H9 (cell line): ENCODE results near the gene HAND1. TPM values are rescaled to one million over a fixed set of nuclear protein-coding genes. Genes with fewer than 3 reads are reported as not detected.

ENCODE experiments used
- DNase-seq: peaks from one replicate; pipeline ENCODE4 v3.0.0-alpha.2; 2017
- H2AFZ ChIP-seq: one replicate; pipeline ENCODE4 v1.6.1; 2013; ENCODE audit warnings: mild to moderate bottlenecking, low read length, control low read depth, moderate library complexity
- H2AK5ac ChIP-seq: 2 replicates; pipeline ENCODE4 v1.6.1; 2013; ENCODE audit warnings: low read length, control low read depth, mixed read lengths; ENCODE audit not compliant: insufficient read length
- H2BK120ac ChIP-seq: one replicate; pipeline ENCODE4 v1.6.1; 2013; ENCODE audit warnings: low read depth, mild to moderate bottlenecking, low read length, control low read depth, inconsistent platforms; ENCODE audit not compliant: poor library complexity, severe bottlenecking
- H2BK12ac ChIP-seq: 2 replicates; pipeline ENCODE4 v1.6.1; 2013; ENCODE audit warnings: low read length, control low read depth, mixed read lengths, low read depth; ENCODE audit not compliant: insufficient read length
- H2BK15ac ChIP-seq: 2 replicates; pipeline ENCODE4 v1.6.1; 2013; ENCODE audit warnings: low read depth, low read length, control low read depth
- H2BK20ac ChIP-seq: one replicate; pipeline ENCODE4 v1.6.1; 2013; ENCODE audit warnings: low read depth, mild to moderate bottlenecking, low read length, control low read depth, inconsistent platforms; ENCODE audit not compliant: poor library complexity, severe bottlenecking
- H2BK5ac ChIP-seq: 2 replicates; pipeline ENCODE4 v1.6.1; 2013; ENCODE audit warnings: low read length, control low read depth, mixed read lengths; ENCODE audit not compliant: insufficient read length
- H3K14ac ChIP-seq: 2 replicates; pipeline ENCODE4 v1.6.1; 2013; ENCODE audit warnings: low read length, control low read depth; ENCODE audit not compliant: insufficient read depth
- H3K18ac ChIP-seq: 2 replicates; pipeline ENCODE4 v1.6.1; 2013; ENCODE audit warnings: low read depth, mild to moderate bottlenecking, mixed read lengths, low read length, control low read depth; ENCODE audit not compliant: insufficient read length
- H3K23ac ChIP-seq: 2 replicates; pipeline ENCODE4 v1.6.1; 2013; ENCODE audit warnings: low read length, control low read depth, mixed read lengths, low read depth; ENCODE audit not compliant: insufficient read length
- H3K23me2 ChIP-seq: 2 replicates; pipeline ENCODE4 v1.6.1; 2013; ENCODE audit warnings: low read depth, mild to moderate bottlenecking, mixed read lengths, low read length, control low read depth; ENCODE audit not compliant: insufficient read length, poor library complexity, severe bottlenecking
- H3K27ac ChIP-seq: 2 replicates; pipeline ENCODE4 v1.5.1; 2013; ENCODE audit warnings: low read length, control low read depth, mixed read lengths, low read depth; ENCODE audit not compliant: insufficient read length
- H3K27me3 ChIP-seq: 2 replicates; pipeline ENCODE4 v1.6.1; 2013; ENCODE audit warnings: low read length, control low read depth, inconsistent platforms; ENCODE audit not compliant: insufficient read depth
- H3K4ac ChIP-seq: 2 replicates; pipeline ENCODE4 v1.6.1; 2013; ENCODE audit warnings: low read depth, mild to moderate bottlenecking, control low read depth, inconsistent platforms, low read length, moderate library complexity
- H3K4me1 ChIP-seq: 2 replicates; pipeline ENCODE4 v1.6.1; 2013; ENCODE audit warnings: low read length, control low read depth, inconsistent platforms; ENCODE audit not compliant: insufficient read depth
- H3K4me2 ChIP-seq: 2 replicates; pipeline ENCODE4 v1.6.1; 2013; ENCODE audit warnings: low read length, control low read depth, mixed read lengths; ENCODE audit not compliant: insufficient read length, insufficient read depth
- H3K56ac ChIP-seq: 2 replicates; pipeline ENCODE4 v1.6.1; 2013; ENCODE audit warnings: low read depth, mild to moderate bottlenecking, mixed read lengths, low read length, control low read depth; ENCODE audit not compliant: insufficient read length
- H3K79me1 ChIP-seq: 2 replicates; pipeline ENCODE4 v1.6.1; 2013; ENCODE audit warnings: low read depth, mild to moderate bottlenecking, moderate library complexity, low read length, control low read depth, inconsistent platforms; ENCODE audit not compliant: insufficient read depth, poor library complexity, severe bottlenecking
- H3K79me2 ChIP-seq: 2 replicates; pipeline ENCODE4 v1.6.1; 2013; ENCODE audit warnings: low read length, control low read depth, inconsistent platforms; ENCODE audit not compliant: insufficient read depth
- H3K9ac ChIP-seq: 2 replicates; pipeline ENCODE4 v1.6.1; 2013; ENCODE audit warnings: low read length, control low read depth, mixed read lengths; ENCODE audit not compliant: insufficient read length; ENCODE audit errors: extremely low read depth
- H3K9me3 ChIP-seq: one replicate; pipeline ENCODE4 v1.6.1; 2013; ENCODE audit warnings: low read depth, low read length, inconsistent platforms; ENCODE audit not compliant: control insufficient read depth
- H3T11ph ChIP-seq: one replicate; pipeline ENCODE4 v1.6.1; 2013; ENCODE audit warnings: mild to moderate bottlenecking, low read length, control low read depth, inconsistent platforms
- H4K20me1 ChIP-seq: one replicate; pipeline ENCODE4 v1.6.1; 2013; ENCODE audit not compliant: control insufficient read depth, insufficient read length, insufficient read depth
- H4K5ac ChIP-seq: 2 replicates; pipeline ENCODE4 v1.6.1; 2013; ENCODE audit warnings: low read depth, mild to moderate bottlenecking, mixed read lengths, low read length, control low read depth; ENCODE audit not compliant: insufficient read length
- H4K8ac ChIP-seq: replicated peaks from 2 replicates; pipeline ENCODE4 v1.6.1; 2013; ENCODE audit warnings: low read length, control low read depth, mixed read lengths, low read depth; ENCODE audit not compliant: insufficient read length
- H4K91ac ChIP-seq: 2 replicates; pipeline ENCODE4 v1.6.1; 2013; ENCODE audit warnings: low read depth, mild to moderate bottlenecking, moderate library complexity, mixed read lengths, low read length, control low read depth; ENCODE audit not compliant: insufficient read length
- H3K27ac Mint-ChIP-seq, 3 experiments: 2 replicates in 2 of 3; 3 replicates in 1 of 3; pipeline ENCODE4 v1.8.0; 2020 to 2021; ENCODE audit warnings: mixed read lengths in 3 of 3, mild to moderate bottlenecking in 1 of 3, moderate library complexity in 1 of 3
- H3K27me3 Mint-ChIP-seq: 2 replicates; pipeline ENCODE4 v1.8.0; 2021; ENCODE audit warnings: low read depth, mild to moderate bottlenecking, moderate library complexity, mixed read lengths
- H3K36me3 Mint-ChIP-seq, 3 experiments: 2 replicates in 2 of 3; 3 replicates in 1 of 3; pipeline ENCODE4 v1.8.0; 2020 to 2021; ENCODE audit warnings: low read depth in 3 of 3, mixed read lengths in 3 of 3; ENCODE audit not compliant: insufficient read depth in 1 of 3
- H3K4me1 Mint-ChIP-seq, 2 experiments: 2 replicates each; pipeline ENCODE4 v1.8.0; 2020; ENCODE audit warnings: mixed read lengths in 2 of 2
- H3K4me3 Mint-ChIP-seq, 2 experiments: 2 replicates in 1 of 2; 3 replicates in 1 of 2; pipeline ENCODE4 v1.8.0; 2020 to 2021; ENCODE audit warnings: mild to moderate bottlenecking in 2 of 2, mixed read lengths in 2 of 2, moderate library complexity in 1 of 2
- H3K9me3 Mint-ChIP-seq, 2 experiments: 2 replicates in 1 of 2; 3 replicates in 1 of 2; pipeline ENCODE4 v1.8.0; 2020; ENCODE audit warnings: mild to moderate bottlenecking in 2 of 2, mixed read lengths in 2 of 2, moderate library complexity in 1 of 2
- WGBS: extraction: QIAGEN DNeasy Blood & Tissue Kit; methylation state at CpG from one replicate; pipeline ENCODE4 v1.1.7; 2013; ENCODE audit warnings: missing lambda C conversion rate, low lambda C conversion rate, mixed read lengths; ENCODE audit not compliant: insufficient read length; ENCODE audit errors: extremely low coverage; 5-methylcytosine and 5-hydroxymethylcytosine counted together
- total RNA-seq: library from RNA; stranded (reverse); gene quantifications from 2 replicates; pipeline ENCODE4 v1.2.1, GENCODE V29; 2021
- TF ChIP-seq, protein P1 (sequence below): fragments of 200-600 bp; sonication (generic); conservative IDR thresholded peaks from 3 replicates; pipeline ENCODE4 v1.8.0; 2021; ENCODE audit warnings: antibody characterized with exemption, mild to moderate bottlenecking

HAND1 gene
- total RNA-seq, 1 experiment from 2014 or later, result not detected

DNA sequence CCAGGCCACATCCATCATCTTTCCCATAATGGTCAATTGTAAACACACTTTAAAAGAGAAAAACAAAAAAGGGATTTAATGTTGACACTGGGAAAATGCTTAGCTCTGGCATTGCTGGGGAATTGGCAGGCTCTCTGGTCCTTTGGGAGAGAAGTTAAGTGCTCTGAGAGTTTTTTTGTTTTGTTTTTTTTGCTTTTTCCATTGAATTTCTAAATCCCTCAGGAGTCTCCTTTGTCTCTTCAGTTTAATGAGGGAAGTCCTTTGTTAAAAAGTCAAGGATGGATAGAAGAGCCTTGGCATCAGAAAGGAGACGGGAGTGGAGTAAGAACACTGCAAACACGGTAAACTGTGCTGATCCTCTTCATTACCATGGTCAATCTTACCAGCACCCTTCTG, 7.1 kb upstream of the HAND1 start:
- Histone ChIP-seq H3K23ac (no peak overlapping the region), H3K9me3 (no peaks in the 10 kb centered on the region), H2AFZ (no peak overlapping the region), H2BK12ac (no peak overlapping the region), H3K79me2 (no peaks in the 10 kb centered on the region), H3T11ph (no peak overlapping the region), H3K4me1 (no peaks in the 10 kb centered on the region; the same call in none of the 2 replicates), H4K20me1 (peaks cover 2% of the 10 kb centered on the region), H3K27ac (no peak overlapping the region), H3K9ac (no peak overlapping the region), H3K79me1 (no peaks in the 10 kb centered on the region), H2BK15ac (no peak overlapping the region), H3K14ac (no peak overlapping the region), H3K27me3 (peaks cover 77% of the 10 kb centered on the region), H2BK20ac (no peak overlapping the region), H4K91ac (no peak overlapping the region), H3K18ac (no peak overlapping the region), H3K23me2 (no peaks in the 10 kb centered on the region), H4K8ac (no peak overlapping the region), H3K4ac (no peak overlapping the region), H3K56ac (no peak overlapping the region), H4K5ac (no peak overlapping the region), H3K4me2 (peak overlapping the region; percentile 41), H2BK5ac (no peak overlapping the region), H2AK5ac (no peak overlapping the region), H2BK120ac (no peak overlapping the region)
- peaks cover 0 to 2% of the 10 kb centered on the region in 2 experiments; a peak in 3 of 5 replicates for H3K9me3 Mint-ChIP-seq
- TF ChIP-seq, protein P1, sequence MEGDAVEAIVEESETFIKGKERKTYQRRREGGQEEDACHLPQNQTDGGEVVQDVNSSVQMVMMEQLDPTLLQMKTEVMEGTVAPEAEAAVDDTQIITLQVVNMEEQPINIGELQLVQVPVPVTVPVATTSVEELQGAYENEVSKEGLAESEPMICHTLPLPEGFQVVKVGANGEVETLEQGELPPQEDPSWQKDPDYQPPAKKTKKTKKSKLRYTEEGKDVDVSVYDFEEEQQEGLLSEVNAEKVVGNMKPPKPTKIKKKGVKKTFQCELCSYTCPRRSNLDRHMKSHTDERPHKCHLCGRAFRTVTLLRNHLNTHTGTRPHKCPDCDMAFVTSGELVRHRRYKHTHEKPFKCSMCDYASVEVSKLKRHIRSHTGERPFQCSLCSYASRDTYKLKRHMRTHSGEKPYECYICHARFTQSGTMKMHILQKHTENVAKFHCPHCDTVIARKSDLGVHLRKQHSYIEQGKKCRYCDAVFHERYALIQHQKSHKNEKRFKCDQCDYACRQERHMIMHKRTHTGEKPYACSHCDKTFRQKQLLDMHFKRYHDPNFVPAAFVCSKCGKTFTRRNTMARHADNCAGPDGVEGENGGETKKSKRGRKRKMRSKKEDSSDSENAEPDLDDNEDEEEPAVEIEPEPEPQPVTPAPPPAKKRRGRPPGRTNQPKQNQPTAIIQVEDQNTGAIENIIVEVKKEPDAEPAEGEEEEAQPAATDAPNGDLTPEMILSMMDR, result no peak
- peaks cover 0 to 3% (median 0%) of the 10 kb centered on the region in 3 experiments; a peak in 1 of 7 replicates for H3K36me3 Mint-ChIP-seq
- no CpG with 5 or more reads among the region's 2 CpGs for WGBS
- peaks cover 50 to 68% of the 10 kb centered on the region in 2 experiments for H3K4me1 Mint-ChIP-seq
- peak overlapping the region in 1 of 2 experiments; percentile 3; a peak in 1 of 5 replicates for H3K4me3 Mint-ChIP-seq
- no peak overlapping the region for H3K27ac Mint-ChIP-seq
- peaks cover 97% of the 10 kb centered on the region for H3K27me3 Mint-ChIP-seq
- DNase-seq, result no peak
